ENCODE data around the gene RAD54L2.
"Not testable (repeated sequence)": the region's sequence is repeated elsewhere in the genome, so short reads cannot be mapped to it uniquely, and the experiment has no call there.

RAD54L2 gene

GRCh38 chr3:51522273-51522962, 16.1 kb upstream of the RAD54L2 start:
- no peak for TF ChIP-seq JUND (IDR thresholded peaks at IDR 0.05; ENCODE audit: low read depth)
- in situ Hi-C loops (cut with HindIII; ENCODE audit: low pct_unique_long_range_greater_than_20kb, low sequenced_read_pairs) = no loop called here
- DNase-seq (ENCODE audit: low read depth in 1 of 2, low spot score in 1 of 2) = no peak

GRCh38 chr3:51524874-51525273, 13.6 kb upstream of the RAD54L2 start:
- in situ Hi-C loops (cut with HindIII; ENCODE audit: low pct_unique_long_range_greater_than_20kb, low sequenced_read_pairs); DNase-seq (ENCODE audit: low read depth in 1 of 2, low spot score in 1 of 2): not testable (repeated sequence)

- no peak for DNase-seq (ENCODE audit: low read depth in 1 of 2, low spot score in 1 of 2)
- TF ChIP-seq JUND (IDR thresholded peaks at IDR 0.05; ENCODE audit: low read depth) = no peak
- in situ Hi-C loops (cut with HindIII; ENCODE audit: low pct_unique_long_range_greater_than_20kb, low sequenced_read_pairs) = no loop called here
Observed at GRCh38 chr3:51530485-51530884, 8.0 kb upstream of the RAD54L2 start.

GRCh38 chr3:51535146-51536019, 3.1 kb upstream of the RAD54L2 start:
- in situ Hi-C loops (cut with HindIII; ENCODE audit: low pct_unique_long_range_greater_than_20kb, low sequenced_read_pairs) = no loop called here
- TF ChIP-seq JUND (IDR thresholded peaks at IDR 0.05; ENCODE audit: low read depth) = no peak
- DNase-seq (ENCODE audit: low read depth in 1 of 2, low spot score in 1 of 2) = no peak

- in situ Hi-C loops (cut with HindIII; ENCODE audit: low pct_unique_long_range_greater_than_20kb, low sequenced_read_pairs); DNase-seq (ENCODE audit: low read depth in 1 of 2, low spot score in 1 of 2): not testable (repeated sequence)
Observed at GRCh38 chr3:51537631-51538030, 888 bp upstream of the RAD54L2 start.

- peak in 1 of 2 experiments; percentile 5 for DNase-seq (ENCODE audit: low read depth in 1 of 2, low spot score in 1 of 2)
Observed at GRCh38 chr3:51538115-51538458, 432 bp upstream of the RAD54L2 start.

GRCh38 chr3:51539291-51539941, 897 bp downstream of the RAD54L2 start:
- no peak for TF ChIP-seq JUND (IDR thresholded peaks at IDR 0.05; ENCODE audit: low read depth)
- DNase-seq (ENCODE audit: low read depth in 1 of 2, low spot score in 1 of 2) = peak in 1 of 2 experiments; percentile 21
- in situ Hi-C loops (cut with HindIII; ENCODE audit: low pct_unique_long_range_greater_than_20kb, low sequenced_read_pairs) = no loop called here

More at GRCh38 chr3:51538115-51538458, 432 bp upstream of the RAD54L2 start:
- in situ Hi-C loops (cut with HindIII; ENCODE audit: low pct_unique_long_range_greater_than_20kb, low sequenced_read_pairs) = no loop called here
- no peak for TF ChIP-seq JUND (IDR thresholded peaks at IDR 0.05; ENCODE audit: low read depth)

- in situ Hi-C loops (cut with HindIII; ENCODE audit: low pct_unique_long_range_greater_than_20kb, low sequenced_read_pairs); DNase-seq (ENCODE audit: low read depth in 1 of 2, low spot score in 1 of 2): not testable (repeated sequence)
Observed at GRCh38 chr3:51542596-51542995, 4.1 kb downstream of the RAD54L2 start.

GRCh38 chr3:51544011-51544775, 5.7 kb downstream of the RAD54L2 start:
- in situ Hi-C loops (cut with HindIII; ENCODE audit: low pct_unique_long_range_greater_than_20kb, low sequenced_read_pairs) = no loop called here
- TF ChIP-seq JUND (IDR thresholded peaks at IDR 0.05; ENCODE audit: low read depth) = no peak
- no peak for DNase-seq (ENCODE audit: low read depth in 1 of 2, low spot score in 1 of 2)

- in situ Hi-C loops (cut with HindIII; ENCODE audit: low pct_unique_long_range_greater_than_20kb, low sequenced_read_pairs) = no loop called here
- TF ChIP-seq JUND (IDR thresholded peaks at IDR 0.05; ENCODE audit: low read depth) = no peak
- no peak for DNase-seq (ENCODE audit: low read depth in 1 of 2, low spot score in 1 of 2)
Observed at GRCh38 chr3:51547274-51547673, 8.8 kb downstream of the RAD54L2 start.

- TF ChIP-seq JUND (IDR thresholded peaks at IDR 0.05; ENCODE audit: low read depth) = no peak
- no peak for DNase-seq (ENCODE audit: low read depth in 1 of 2, low spot score in 1 of 2)
- in situ Hi-C loops (cut with HindIII; ENCODE audit: low pct_unique_long_range_greater_than_20kb, low sequenced_read_pairs) = no loop called here
Observed at GRCh38 chr3:51549311-51549710, 10.8 kb downstream of the RAD54L2 start.

- in situ Hi-C loops (cut with HindIII; ENCODE audit: low pct_unique_long_range_greater_than_20kb, low sequenced_read_pairs) = no loop called here
- DNase-seq (ENCODE audit: low read depth in 1 of 2, low spot score in 1 of 2) = no peak
- no peak for TF ChIP-seq JUND (IDR thresholded peaks at IDR 0.05; ENCODE audit: low read depth)
Observed at GRCh38 chr3:51550080-51550819, 11.7 kb downstream of the RAD54L2 start.

All from T47D (cell line).